ENCODE measurements around the gene VWF. TPM values are rescaled to one million over a fixed set of nuclear protein-coding genes. Genes with fewer than 3 reads are reported as not detected.

Gene VWF
- total RNA-seq, 2 donors from 2014 or later: 189 to 331 TPM

DNA sequence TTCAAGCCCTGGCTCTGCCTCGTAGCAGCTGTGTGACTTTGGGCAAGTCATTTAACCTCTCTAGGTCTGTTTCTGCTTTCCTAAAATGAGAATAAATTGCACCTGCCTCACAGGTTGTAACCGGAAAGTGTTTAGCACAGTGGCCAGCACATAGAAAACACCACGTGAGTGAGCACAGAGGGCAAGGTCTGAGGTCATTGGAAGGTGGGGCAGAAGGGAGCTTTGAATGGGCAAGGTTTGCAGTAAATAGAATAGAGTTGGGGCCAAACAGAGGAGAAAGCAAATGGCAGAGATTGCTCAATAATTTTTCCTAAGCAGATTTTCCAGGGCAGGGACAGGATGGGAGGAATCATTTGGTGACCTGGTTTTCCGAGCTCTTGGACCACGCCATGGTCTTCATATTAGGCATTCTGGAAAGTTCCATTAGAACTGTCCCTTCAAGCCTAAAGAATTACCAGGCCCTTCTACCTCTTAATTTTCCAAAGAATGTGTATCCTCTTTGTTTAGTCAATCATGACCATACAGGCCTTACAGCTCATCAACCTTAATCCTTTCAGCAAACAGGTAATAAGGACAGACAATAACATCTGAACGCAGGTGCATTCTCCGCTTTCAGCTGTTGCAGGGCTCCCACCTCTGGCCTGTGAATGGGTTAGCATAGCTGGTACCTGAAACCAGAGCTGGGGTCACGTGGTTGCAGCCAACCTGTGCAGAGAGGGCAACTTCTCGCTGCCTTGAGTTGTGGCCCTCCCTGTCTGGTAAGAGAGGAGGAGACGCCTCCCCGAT lies 53.8 kb downstream of the VWF start:
- TF ChIP-seq, protein P1, sequence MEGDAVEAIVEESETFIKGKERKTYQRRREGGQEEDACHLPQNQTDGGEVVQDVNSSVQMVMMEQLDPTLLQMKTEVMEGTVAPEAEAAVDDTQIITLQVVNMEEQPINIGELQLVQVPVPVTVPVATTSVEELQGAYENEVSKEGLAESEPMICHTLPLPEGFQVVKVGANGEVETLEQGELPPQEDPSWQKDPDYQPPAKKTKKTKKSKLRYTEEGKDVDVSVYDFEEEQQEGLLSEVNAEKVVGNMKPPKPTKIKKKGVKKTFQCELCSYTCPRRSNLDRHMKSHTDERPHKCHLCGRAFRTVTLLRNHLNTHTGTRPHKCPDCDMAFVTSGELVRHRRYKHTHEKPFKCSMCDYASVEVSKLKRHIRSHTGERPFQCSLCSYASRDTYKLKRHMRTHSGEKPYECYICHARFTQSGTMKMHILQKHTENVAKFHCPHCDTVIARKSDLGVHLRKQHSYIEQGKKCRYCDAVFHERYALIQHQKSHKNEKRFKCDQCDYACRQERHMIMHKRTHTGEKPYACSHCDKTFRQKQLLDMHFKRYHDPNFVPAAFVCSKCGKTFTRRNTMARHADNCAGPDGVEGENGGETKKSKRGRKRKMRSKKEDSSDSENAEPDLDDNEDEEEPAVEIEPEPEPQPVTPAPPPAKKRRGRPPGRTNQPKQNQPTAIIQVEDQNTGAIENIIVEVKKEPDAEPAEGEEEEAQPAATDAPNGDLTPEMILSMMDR (IDR thresholded peaks at IDR 0.05): no peak
- H3K36me3 ChIP-seq: no peaks in the 10 kb centered on the region
- no peak for DNase-seq (ENCODE audit: low spot score)
- no peaks in the 10 kb centered on the region for H3K9me3 ChIP-seq
- no peaks in the 10 kb centered on the region for H3K27me3 ChIP-seq
- peak overlapping the region; percentile 53 to 68 for H3K27ac ChIP-seq
- H3K4me1 ChIP-seq: peaks cover 0 to 35% of the 10 kb centered on the region in 2 donors
- no peak overlapping the region for H3K4me3 ChIP-seq

DNA sequence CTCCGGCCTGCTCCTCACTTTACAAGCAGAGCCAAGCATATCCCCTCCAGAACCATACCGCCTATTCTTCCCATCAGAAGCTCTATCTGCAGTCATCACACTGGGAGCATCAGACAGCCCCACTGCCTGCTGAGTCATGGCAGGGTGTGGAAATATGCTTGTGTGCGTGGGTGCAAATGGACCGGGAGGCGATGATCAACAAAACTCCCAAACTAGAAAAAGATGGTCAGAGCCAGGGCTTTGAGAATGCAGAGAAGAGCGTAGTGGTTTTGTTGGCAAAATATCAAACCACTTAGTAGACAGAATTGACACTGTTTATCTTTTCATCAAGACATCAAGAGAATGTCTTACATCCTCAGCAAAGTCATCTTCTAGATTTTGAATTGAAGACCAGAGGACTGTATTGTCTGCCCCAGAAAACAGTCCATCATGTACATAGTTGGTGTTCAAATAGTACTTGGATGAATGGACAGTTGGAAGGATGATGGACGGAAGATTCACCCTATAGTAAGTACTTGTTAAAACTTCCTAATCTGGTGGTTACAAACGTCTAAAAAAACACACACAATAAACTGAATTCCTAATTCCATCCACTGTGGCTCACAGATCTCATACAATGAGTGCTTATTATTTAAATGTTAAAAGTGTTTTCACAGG lies 54.9 kb downstream of the VWF start:
- peak overlapping the region; percentile 53 to 68 for H3K27ac ChIP-seq
- no peaks in the 10 kb centered on the region for H3K9me3 ChIP-seq
- TF ChIP-seq, protein P1 (IDR thresholded peaks at IDR 0.05): no peak
- H3K27me3 ChIP-seq: no peaks in the 10 kb centered on the region
- H3K4me1 ChIP-seq: peaks cover 0 to 30% of the 10 kb centered on the region in 2 donors
- no peak overlapping the region for H3K4me3 ChIP-seq
- DNase-seq (ENCODE audit: low spot score): peak; percentile 81
- peaks cover 4% of the 10 kb centered on the region for H3K36me3 ChIP-seq

DNA sequence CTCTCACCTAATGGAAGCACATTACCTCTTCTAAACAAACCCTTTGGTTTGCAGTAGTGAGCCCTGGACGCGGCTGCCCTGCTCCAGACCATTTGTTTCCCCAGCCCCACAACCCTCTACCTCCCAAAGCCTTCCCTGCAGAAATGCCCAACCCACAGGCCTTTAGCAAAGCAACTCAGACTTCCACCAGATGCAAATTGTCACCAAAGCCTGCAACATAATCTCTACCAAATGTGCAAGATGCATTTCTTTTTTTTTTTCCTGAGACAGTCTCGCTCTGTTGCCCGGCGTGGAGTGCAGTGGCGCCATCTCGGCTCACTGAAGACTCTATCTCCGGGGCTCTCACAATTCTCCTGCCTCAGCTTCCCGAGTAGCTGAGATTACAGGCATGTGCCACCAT lies 56.2 kb downstream of the VWF start:
- TF ChIP-seq, protein P1 (IDR thresholded peaks at IDR 0.05): no peak
- Histone ChIP-seq H3K27me3 (no peaks in the 10 kb centered on the region), H3K9me3 (no peaks in the 10 kb centered on the region), H3K27ac (no peak overlapping the region), H3K4me1 (peaks cover 0 to 28% of the 10 kb centered on the region in 2 donors), H3K36me3 (peaks cover 4% of the 10 kb centered on the region), H3K4me3 (no peak overlapping the region)
- no peak for DNase-seq (ENCODE audit: low spot score)

DNA sequence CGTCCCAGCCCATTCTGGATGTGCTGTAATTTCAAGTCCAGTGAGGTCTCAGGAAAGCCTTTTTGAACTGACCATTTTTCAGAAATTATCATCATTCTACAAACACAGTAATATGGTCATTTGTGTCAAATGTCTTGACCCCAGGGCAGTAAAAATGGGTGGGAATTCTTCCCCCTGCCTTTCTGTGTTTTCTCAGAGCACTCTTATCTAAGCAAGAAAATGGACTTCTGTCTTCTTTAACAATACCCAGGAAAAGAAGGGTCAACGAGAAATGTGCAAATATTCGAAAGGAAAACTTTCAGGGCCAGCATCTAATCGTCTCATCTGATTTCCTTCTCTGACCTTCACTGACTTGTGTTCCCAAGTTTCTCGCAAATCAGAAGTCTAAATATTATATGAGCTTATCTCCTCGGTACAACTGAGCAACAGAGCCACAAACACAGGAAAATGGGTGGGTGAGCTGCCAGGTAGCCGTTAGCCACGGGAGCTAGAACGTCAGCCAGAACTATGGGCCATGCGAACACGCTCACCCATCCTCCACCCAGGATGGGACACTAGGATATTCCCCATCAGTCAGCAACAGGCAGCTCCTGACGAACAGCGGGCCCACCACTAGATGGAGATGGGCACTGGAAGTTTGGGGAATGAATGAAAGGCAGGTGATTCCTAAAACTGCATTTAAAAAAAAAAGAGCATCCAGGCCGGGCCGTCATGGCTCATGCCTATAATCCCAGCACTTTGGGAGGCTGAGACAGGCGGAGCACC lies 57.1 kb downstream of the VWF start:
- H3K36me3 ChIP-seq: peaks cover 4% of the 10 kb centered on the region
- TF ChIP-seq, protein P1 (IDR thresholded peaks at IDR 0.05): peak in 1 of 2 donors; percentile 52
- DNase-seq (ENCODE audit: low spot score): peak; percentile 78
- no peaks in the 10 kb centered on the region for H3K27me3 ChIP-seq
- H3K9me3 ChIP-seq: no peaks in the 10 kb centered on the region
- peaks cover 0 to 28% of the 10 kb centered on the region in 2 donors for H3K4me1 ChIP-seq
- no peak overlapping the region for H3K4me3 ChIP-seq
- H3K27ac ChIP-seq: peak overlapping the region in 1 of 2 donors; percentile 28

DNA sequence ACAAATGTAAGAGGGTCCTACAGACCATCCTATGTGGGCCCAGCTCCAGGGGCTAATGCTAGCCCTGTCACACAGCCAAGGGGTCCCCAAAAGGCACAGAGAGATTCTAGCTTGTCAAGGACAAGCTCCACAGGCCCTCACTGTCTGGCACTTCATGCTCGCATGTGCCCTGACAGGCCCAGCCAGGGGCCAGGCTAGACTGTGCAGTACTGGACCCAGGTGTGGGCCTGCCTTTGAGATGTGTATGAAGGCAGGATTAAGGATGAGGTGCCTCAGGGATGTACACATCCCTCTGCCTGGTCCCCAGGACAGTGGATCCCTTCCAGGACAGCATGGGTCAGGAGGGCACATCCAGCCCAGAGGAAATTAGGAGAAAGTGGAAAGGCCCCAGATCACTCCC lies 57.8 kb downstream of the VWF start:
- Histone ChIP-seq H3K36me3 (peaks cover 4% of the 10 kb centered on the region), H3K4me1 (peaks cover 0 to 26% of the 10 kb centered on the region in 2 donors), H3K27me3 (no peaks in the 10 kb centered on the region), H3K4me3 (no peak overlapping the region), H3K9me3 (no peaks in the 10 kb centered on the region), H3K27ac (peak overlapping the region in 1 of 2 donors; percentile 28)
- no peak for DNase-seq (ENCODE audit: low spot score)
- TF ChIP-seq, protein P1 (IDR thresholded peaks at IDR 0.05): no peak
